Muscle of leg (tissue), 11 donors: Measurements from ENCODE around the gene KIF18B. TPM values are rescaled to one million over a fixed set of nuclear protein-coding genes. Genes with fewer than 3 reads are reported as not detected.
A peak's percentile ranks its signal among the peaks of the same experiment; 100 is the strongest.

Experiments used
- DNase-seq: peaks from one replicate; pipeline ENCODE4 v3.0.0; 2013
- H3K27ac ChIP-seq: one replicate; pipeline ENCODE4 v1.5.1; 2013; ENCODE audit warnings: mild to moderate bottlenecking, low read length, control low read depth
- H3K27me3 ChIP-seq: one replicate; pipeline ENCODE4 v1.6.1; 2013; ENCODE audit warnings: low read length; ENCODE audit not compliant: control insufficient read depth, insufficient read depth
- H3K36me3 ChIP-seq: one replicate; pipeline ENCODE4 v1.6.1; 2013; ENCODE audit warnings: low read length; ENCODE audit not compliant: control insufficient read depth, insufficient read depth
- H3K4me1 ChIP-seq: one replicate; pipeline ENCODE4 v1.6.1; 2013; ENCODE audit warnings: low read length; ENCODE audit not compliant: control insufficient read depth, insufficient read depth
- H3K4me3 ChIP-seq: one replicate; pipeline ENCODE4 v1.5.1; 2013; ENCODE audit warnings: low read length, control low read depth
- H3K9me3 ChIP-seq: replicated peaks from 2 replicates; pipeline ENCODE4 v1.6.1; 2013; ENCODE audit warnings: low read depth, low read length; ENCODE audit not compliant: control insufficient read depth
- WGBS: methylation state at CpG from one replicate; pipeline ENCODE4 v1.1.5; 2013; ENCODE audit warnings: missing lambda C conversion rate; ENCODE audit not compliant: insufficient coverage; 5-methylcytosine and 5-hydroxymethylcytosine counted together
- polyA plus RNA-seq, 8 donors: library from polyadenylated mRNA; unstranded; fragments of 120-200 nt; gene quantifications; one replicate each; pipeline versions ENCODE4 v1.2.1 to v1.2.3, GENCODE V29; 2013; ENCODE audit warnings: inconsistent platforms in 1 of 8, low replicate concordance in 1 of 8; ENCODE audit not compliant: insufficient read length in 8 of 8, insufficient read depth in 1 of 8
- total RNA-seq: library from RNA; stranded (reverse); fragments of 120-200 nt; gene quantifications from one replicate; pipeline ENCODE4 v1.2.4, GENCODE V29; 2013

The KIF18B gene
- total and polyA plus RNA-seq, 9 donors, result 1.9 to 12.2 (median 8.4) TPM

DNA sequence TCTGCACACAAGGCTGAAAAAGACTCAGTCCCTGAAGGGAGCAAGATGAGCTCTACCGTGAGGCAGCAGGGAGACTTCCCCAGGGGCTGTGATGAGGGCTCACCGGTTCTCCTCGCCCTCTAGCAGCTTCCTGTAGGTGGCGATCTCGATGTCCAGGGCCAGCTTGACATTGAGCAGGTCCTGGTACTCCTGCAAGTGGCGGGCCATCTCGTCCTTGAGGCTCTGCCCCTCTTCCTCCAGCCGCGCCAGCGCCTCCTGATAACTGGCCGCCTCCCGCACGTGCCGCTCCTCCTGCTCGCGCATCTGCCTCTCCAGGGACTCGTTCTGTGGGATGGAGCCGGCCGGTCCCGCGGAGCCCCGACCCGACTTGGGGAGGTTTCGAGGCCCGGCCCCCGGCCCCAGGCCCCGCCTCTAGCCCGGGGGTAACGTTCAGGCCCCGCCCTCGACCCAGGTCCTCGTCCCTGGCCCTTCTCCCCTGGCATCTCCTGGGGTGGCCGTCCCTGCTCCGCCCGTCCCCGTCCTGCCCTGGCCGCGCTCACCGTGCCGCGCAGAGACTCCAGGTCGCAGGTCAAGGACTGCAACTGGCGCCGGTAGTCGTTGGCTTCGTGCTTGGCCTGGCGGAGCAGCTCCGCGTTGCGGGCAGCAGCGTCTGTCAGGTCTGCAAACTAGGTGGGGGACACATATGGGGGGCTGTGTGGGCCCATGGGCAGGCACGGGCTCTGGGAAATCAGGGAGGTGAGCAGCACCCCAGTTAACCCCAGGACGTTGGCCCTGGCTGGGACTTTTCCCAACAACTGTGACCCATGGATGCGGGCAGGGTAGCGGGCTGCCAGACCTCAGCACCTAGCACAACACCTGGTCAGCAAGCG lies 36.2 kb downstream of the KIF18B start:
- H3K27ac ChIP-seq, result no peak overlapping the region
- H3K4me1 ChIP-seq, result peaks cover 42% of the 10 kb centered on the region
- no peak overlapping the region for H3K4me3 ChIP-seq
- DNase-seq, result no peak
- WGBS, result 9% methylated on average over 53 of the region's 56 CpGs
- H3K9me3 ChIP-seq, result no peaks in the 10 kb centered on the region
- H3K27me3 ChIP-seq, result peaks cover 40% of the 10 kb centered on the region
- H3K36me3 ChIP-seq, result no peaks in the 10 kb centered on the region

GRCh38 chr17:44910231-44911106 lies 37.1 kb downstream of the KIF18B start:
- Histone ChIP-seq H3K9me3 (no peaks in the 10 kb centered on the region), H3K27me3 (peaks cover 40% of the 10 kb centered on the region), H3K4me3 (no peak overlapping the region), H3K27ac (no peak overlapping the region), H3K4me1 (peaks cover 42% of the 10 kb centered on the region), H3K36me3 (no peaks in the 10 kb centered on the region)
- WGBS, result 86% methylated on average over 7 of the region's 13 CpGs
- DNase-seq, result no peak

DNA sequence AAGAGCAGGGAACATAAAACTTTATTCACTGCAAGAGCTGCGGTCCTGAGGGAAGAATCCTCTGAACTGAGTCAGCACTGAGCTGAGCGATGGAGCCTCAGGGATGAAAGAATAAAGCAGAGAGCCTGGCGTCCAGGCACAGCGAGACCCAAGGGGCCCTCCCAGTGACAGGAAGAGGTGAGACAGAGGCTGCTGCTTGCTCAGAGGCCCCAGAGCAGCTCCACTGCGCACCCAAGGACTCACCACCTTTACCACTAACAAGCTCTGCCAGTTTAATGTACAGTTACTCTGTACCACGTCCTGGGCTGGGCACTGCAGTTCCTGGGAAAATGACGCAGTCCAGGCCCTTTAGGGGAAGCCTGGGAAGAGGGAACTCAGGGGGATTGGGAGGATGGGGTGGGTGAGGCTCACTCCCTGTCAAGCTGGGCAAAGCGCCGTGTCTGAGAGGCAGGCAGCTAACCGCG lies 37.9 kb downstream of the KIF18B start:
- H3K4me1 ChIP-seq, result peaks cover 44% of the 10 kb centered on the region

DNA sequence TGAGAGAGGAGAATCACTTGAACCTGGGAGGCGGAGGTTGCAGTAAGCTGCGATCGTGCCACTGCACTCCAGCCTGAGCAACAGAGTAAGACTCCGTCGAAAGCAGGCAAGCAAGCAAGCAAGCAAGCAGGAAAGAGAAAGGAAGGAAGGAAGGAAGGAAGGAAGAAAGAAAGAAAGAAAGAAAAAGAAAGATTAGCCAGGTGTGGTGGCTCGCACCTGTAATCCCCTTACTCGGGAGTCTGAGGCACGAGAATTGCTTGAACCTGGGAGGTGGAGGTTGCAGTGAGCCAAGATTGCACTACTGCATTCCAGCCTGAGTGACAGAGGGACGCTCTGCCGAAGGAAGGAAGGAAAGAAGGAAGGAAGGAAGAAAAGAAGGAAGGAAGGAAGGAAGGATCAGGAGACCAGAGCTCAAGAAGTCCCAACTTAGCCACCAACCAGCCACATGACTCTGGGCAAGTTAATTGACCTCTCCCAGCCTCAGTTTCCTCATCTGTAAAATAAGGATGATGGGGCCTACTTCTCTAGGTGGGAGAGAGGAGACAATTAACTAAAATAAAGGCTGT lies 38.7 kb downstream of the KIF18B start:
- no peak overlapping the region for H3K27ac ChIP-seq
- no peaks in the 10 kb centered on the region for H3K36me3 ChIP-seq
- no peak for DNase-seq
- H3K27me3 ChIP-seq, result peaks cover 32% of the 10 kb centered on the region
- peaks cover 52% of the 10 kb centered on the region for H3K4me1 ChIP-seq
- WGBS, result 90% methylated on average over 8 of the region's 10 CpGs
- no peaks in the 10 kb centered on the region for H3K9me3 ChIP-seq
- no peak overlapping the region for H3K4me3 ChIP-seq

More for the DNA sequence above, 37.9 kb downstream of the KIF18B start:
- H3K36me3 ChIP-seq, result no peaks in the 10 kb centered on the region
- 45% methylated on average over 4 of the region's 11 CpGs for WGBS
- DNase-seq, result no peak
- H3K27me3 ChIP-seq, result peaks cover 40% of the 10 kb centered on the region
- no peaks in the 10 kb centered on the region for H3K9me3 ChIP-seq
- no peak overlapping the region for H3K27ac ChIP-seq
- no peak overlapping the region for H3K4me3 ChIP-seq

- Histone ChIP-seq H3K9me3 (no peaks in the 10 kb centered on the region), H3K4me1 (peaks cover 60% of the 10 kb centered on the region), H3K4me3 (no peak overlapping the region), H3K36me3 (no peaks in the 10 kb centered on the region), H3K27ac (no peak overlapping the region), H3K27me3 (peaks cover 22% of the 10 kb centered on the region)
- 75% methylated on average over 7 of the region's 11 CpGs for WGBS
- no peak for DNase-seq
Measured at GRCh38 chr17:44907729-44908470, 39.7 kb downstream of the KIF18B start.

- Histone ChIP-seq H3K4me3 (no peak overlapping the region), H3K27me3 (peaks cover 17% of the 10 kb centered on the region), H3K27ac (no peak overlapping the region), H3K4me1 (peaks cover 68% of the 10 kb centered on the region), H3K9me3 (no peaks in the 10 kb centered on the region), H3K36me3 (no peaks in the 10 kb centered on the region)
- WGBS, result 39% methylated on average over 9 of the region's 18 CpGs
- peak; percentile 57 for DNase-seq
Measured at GRCh38 chr17:44906763-44907728, 40.5 kb downstream of the KIF18B start.

DNA sequence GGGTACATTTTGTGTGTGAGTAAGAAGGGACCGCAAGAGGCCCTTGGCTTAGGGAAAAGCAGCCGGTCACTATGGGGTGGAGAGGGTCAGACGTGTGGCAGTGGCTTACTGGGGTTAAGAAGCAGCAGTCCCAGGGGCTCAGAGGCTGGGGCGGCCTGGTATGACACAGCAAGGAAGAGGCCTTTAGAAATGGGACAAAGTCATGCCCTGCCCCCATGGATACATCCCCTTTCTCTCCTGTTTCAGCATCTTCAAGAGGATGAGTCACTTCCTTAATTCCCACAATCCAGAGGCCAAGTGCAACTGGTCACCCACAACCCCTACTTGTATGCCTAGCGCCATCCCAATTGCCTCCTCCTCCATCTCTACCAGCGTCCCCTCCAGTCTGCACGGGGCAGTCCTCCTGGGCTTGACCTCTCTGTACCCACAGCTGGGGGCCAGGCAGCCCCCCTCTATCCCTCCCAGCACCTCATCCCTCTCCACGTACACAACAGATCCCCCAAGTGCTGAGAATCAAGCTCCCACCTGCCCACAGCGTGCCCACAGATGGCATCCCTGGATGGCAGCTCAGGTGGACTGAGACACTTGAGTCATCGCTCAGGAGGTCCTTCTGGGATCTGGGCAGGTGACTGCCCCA lies 41.4 kb downstream of the KIF18B start:
- no peak overlapping the region for H3K4me3 ChIP-seq
- no peak for DNase-seq
- H3K9me3 ChIP-seq, result no peaks in the 10 kb centered on the region
- no peak overlapping the region for H3K27ac ChIP-seq
- WGBS, result 74% methylated on average over 10 of the region's 10 CpGs
- peaks cover 71% of the 10 kb centered on the region for H3K4me1 ChIP-seq
- H3K27me3 ChIP-seq, result peaks cover 10% of the 10 kb centered on the region
- H3K36me3 ChIP-seq, result no peaks in the 10 kb centered on the region

GRCh38 chr17:44905006-44906000 lies 42.3 kb downstream of the KIF18B start:
- no peak overlapping the region for H3K4me3 ChIP-seq
- peaks cover 73% of the 10 kb centered on the region for H3K4me1 ChIP-seq
- peak overlapping the region; percentile 29 for H3K27ac ChIP-seq
- H3K36me3 ChIP-seq, result no peaks in the 10 kb centered on the region
- H3K27me3 ChIP-seq, result peaks cover 4% of the 10 kb centered on the region
- 84% methylated on average over 8 of the region's 9 CpGs for WGBS
- no peaks in the 10 kb centered on the region for H3K9me3 ChIP-seq
- DNase-seq, result no peak
